Skin epidermis (tissue), 12 donors: Measurements from ENCODE around the gene RHBDD2.

Experiments
- H3K27ac ChIP-seq, 21 experiments: fragments of 200-600 bp; sonication (generic) in 11 of 21; one replicate each; pipeline ENCODE4 v1.5.0; 2020; ENCODE audit warnings: mild to moderate bottlenecking in 3 of 21, inconsistent platforms in 2 of 21, moderate library complexity in 2 of 21
- H3K4me3 ChIP-seq, 7 experiments: fragments of 200-600 bp; sonication (generic) in 2 of 7; one replicate each; pipeline ENCODE4 v1.5.0; 2020; ENCODE audit warnings: inconsistent platforms in 2 of 7, mild to moderate bottlenecking in 2 of 7, moderate library complexity in 1 of 7

Gene RHBDD2

DNA sequence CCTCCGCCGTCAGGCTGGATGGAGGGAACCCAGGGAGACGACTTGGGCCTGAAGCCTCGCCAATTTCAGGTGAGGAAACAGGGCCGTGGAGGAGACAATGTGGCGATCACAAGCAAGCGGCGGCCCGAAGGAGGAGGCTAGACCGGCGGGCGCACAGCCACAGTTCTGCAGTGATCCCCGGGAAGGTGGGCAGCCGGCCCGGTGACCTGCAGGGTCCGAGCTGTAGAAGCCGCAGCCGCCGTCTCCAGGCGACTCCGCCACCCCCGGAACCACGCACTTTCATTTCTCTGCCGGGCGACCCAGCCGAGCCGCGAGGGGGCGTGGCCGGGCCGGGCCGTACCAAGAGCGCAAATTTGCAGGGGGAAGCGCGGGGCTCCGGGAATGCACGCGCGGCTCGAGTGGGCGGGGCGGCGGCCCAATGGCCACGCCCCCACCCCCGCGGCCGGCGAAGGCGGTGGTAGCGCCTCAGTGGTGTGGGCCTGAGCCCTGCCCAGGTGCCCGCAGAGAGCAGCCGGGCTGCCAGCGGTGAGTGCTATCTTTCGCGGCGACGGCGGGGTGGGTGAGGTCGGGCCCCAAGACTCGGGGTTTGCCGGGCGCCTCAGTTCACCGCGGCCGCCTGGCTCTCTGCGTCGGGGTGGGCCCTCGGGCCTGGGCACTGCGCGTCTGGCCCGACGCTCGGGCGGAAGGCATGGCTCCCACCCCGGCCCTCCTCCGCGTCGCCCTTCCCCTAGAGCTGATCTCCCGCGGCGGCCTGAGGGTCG lies 36.0 kb downstream of the RHBDD2 start, which contains the start of gene POR:
Gene POR, plus strand, starts transcription at position 501 of the 761 bp plus-strand sequence. CDS start 38,847 bp downstream, outside the sequence.
- peak within 1 kb of the TSS; percentile 76 to 99 (median 95) for H3K27ac ChIP-seq
- peak within 1 kb of the TSS; percentile 78 to 99 (median 90) for H3K4me3 ChIP-seq

DNA sequence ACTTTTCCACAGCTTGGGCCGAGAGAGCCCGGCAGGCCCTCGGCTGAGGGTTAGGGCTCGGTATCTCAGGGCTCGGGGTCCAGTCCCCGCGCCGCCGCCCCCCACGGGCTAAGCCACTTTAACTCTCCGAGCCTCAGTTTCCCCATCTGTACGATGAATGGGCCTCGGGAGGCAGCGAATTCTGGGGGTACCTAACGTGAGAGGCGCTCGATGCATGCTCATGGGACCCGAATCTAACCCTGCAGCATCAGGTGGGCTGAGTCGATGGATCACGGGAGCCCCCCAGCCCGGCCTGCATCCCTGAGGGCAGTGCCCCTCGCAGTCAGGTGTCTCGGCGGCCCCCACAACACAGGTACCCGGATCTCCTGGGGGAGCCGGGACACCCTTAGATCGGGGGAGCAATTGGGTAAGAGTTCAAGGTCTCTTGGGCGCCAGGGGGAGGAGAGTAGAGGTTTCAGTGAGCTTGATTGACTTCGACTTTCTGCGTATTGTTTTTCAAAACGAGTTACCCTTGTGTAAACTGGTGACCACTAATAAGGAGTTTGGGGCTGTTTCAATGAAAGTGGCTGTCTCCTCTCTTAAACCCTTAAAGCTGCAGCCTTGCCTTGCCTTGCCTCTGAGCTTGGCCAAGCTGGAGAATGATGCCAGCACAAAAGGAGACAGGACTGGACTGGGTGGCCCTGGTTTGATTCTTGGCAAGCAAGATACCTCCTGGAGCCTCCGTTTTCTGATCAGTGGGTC lies 36.8 kb downstream of the RHBDD2 start:
- Histone ChIP-seq H3K4me3 (peak overlapping the region; percentile 78 to 99 (median 90)), H3K27ac (peak overlapping the region; percentile 76 to 99 (median 95))

DNA sequence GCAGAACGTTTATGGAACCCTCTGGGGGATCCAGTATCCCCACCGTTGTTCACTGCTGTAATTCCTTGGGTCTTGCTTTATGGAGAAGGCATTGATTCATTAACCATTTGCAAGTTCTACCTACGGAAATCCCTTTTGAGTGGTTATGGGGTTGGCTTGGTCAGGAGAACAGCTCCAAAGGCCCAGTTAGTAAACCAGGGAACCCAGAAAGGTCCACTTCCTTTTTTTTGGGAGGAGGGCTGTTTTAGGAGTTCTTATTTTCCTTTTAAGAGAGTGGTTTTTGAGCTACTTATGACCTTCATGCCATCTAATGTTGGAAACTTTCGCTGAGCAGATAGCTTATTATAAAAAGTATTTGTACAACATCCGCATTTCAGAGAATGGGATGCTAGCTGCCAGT lies 37.4 kb downstream of the RHBDD2 start:
- H3K27ac ChIP-seq: peak overlapping the region in 14 of 21 experiments; percentile 38 to 99 (median 96)
- peak overlapping the region; percentile 78 to 99 (median 90) for H3K4me3 ChIP-seq

DNA sequence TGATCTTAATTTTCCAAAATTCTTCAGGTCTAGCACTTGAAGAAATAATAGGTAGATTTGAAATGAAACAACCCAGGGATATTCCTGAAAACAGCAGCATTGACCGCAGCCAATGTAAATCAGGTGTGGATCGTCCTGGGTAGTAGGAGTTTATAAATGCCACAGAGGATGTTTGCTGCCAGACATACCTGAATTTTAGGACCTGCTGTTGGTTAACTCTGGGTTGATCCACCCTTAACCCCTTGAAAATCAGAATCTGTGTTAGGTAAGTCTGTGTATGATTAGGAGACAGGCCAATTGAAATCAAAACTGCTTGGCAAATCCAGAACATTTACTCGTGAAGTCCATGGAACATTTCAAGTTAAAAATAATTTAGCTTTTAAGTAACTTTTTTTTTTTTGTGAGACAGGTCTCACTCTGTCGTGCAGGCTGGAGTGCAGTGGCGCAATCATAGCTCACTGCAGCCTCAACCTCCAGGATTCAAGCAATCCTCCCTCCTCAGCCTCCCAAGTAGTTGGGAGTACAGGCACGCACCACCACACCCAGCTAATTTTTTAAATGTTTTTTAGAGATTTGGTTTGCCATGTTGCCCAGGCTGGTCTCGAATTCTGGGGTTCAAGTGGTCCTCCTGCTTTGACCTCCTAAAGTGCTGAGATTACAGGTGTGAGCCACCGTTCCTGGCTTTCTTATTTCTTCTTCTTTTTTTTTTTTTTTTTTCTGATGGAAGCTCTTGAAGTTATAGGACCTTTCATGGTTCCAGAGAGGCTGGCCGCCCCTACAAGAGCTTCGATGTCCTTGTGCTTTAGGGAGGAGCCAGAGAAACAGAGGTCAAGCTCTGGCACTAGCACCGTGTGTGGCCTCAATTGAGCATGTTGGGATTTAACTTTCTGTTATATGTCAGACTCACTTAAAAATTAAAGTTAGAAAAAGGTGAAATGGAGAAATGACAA lies 38.1 kb downstream of the RHBDD2 start:
- Histone ChIP-seq H3K4me3 (peak overlapping the region in 2 of 7 experiments; percentile 78 to 90), H3K27ac (peak overlapping the region in 1 of 21 experiments; percentile 17)

DNA sequence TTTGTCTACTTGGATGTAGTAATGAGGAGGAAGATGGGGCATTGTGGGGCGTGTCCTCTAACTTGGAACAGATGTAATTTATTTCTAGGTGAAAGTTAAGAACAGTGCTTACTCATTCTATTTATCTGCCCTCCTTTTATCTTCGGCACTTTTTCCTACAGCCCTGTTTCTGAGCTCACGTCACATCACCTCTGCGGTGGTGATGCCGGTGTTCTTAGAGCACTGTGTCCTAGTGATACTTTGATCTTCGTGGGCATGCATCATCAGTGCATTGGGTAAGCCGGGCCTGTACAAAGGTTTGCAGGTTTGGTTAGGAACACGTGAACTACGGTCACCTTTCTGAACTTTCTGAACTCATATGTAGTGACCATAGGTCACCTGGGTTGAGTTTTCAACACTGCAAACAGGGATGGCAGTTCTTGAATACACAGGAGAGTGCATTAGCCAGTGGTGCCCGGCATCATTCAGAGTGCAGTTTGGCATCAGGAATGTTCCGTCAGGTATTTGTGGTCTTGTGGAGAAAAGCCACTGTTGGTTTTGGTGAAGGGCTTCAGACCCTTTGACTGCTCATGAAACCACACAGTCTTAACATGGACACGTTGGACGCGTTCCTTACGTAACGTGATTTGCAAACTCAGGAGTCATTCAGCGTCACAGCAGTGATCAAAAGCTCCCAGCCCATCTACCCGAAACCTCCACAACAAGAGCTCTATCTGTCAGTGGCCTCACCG lies 41.8 kb downstream of the RHBDD2 start:
- Histone ChIP-seq H3K27ac (no peak overlapping the region), H3K4me3 (no peak overlapping the region)

DNA sequence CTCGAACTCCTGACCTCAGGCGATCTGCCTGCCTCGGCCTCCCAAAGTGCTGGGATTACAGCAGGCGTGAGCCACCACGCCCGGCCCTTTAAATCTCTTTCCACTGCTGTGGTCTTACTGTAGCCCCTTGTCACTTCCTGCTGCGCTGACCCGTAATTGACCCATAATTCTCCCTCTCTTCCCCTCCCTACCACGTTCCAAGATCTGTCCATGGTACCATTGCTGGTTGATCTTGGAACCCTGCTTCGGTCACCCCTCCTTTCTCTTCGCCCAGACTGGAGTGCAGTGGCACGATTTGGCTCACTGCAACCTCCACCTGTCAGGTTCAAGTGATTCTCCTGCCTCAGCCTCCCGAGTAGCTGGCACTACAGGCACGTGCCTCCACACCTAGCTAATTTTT lies 42.6 kb downstream of the RHBDD2 start:
- H3K4me3 ChIP-seq: no peak overlapping the region

DNA sequence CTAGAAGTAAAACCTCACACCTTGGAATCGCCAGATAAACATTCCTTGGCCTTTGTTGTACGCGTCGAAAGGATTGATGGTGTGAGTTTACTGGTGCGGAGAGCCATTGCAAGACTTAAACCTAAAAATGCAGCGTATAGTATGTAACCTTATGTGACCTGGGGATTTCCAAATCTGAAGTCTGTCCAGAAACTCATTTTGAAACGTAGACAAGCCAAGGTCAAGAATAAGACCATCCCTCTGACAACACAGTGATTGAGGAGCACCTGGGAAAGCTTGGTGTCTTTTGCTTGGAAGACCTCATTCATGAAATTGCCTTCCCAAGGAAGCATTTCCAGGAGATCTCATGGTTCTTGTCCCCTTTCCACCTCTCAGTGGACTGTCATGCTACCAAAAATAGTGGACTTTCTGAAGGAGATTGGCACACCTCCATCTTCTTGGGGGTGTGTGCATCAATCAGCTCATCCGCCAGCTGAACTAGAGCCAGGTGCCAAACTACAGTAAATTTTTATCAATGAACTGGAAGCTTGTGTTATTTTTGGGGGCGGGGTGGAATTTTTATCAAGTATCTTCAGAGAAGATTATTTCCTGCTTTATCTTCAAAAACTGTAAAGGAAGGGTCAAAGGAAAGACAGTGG lies 44.3 kb downstream of the RHBDD2 start:
- no peak overlapping the region for H3K27ac ChIP-seq
- no peak overlapping the region for H3K4me3 ChIP-seq

More for the DNA sequence above, 42.6 kb downstream of the RHBDD2 start:
- H3K27ac ChIP-seq: no peak overlapping the region

DNA sequence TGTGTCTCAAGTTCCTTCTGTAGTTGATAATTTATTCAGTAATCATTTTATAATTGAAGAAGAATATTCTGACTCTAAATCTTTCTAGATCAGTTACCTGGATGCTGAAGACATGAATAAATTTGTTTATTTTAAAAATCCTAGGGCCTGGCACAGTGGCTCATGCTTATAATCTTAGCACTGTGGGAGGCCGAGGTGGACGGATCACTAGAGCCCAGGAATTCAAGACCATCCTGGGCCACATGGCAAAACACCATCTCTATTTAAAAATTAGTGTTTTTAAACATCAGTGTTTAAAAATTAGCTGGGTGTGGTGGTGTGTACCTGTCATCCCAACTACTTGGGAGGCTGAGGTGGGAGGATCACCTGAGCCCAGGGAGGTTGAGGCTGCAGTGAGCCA lies 45.4 kb downstream of the RHBDD2 start:
- H3K4me3 ChIP-seq: no peak overlapping the region
- no peak overlapping the region for H3K27ac ChIP-seq

DNA sequence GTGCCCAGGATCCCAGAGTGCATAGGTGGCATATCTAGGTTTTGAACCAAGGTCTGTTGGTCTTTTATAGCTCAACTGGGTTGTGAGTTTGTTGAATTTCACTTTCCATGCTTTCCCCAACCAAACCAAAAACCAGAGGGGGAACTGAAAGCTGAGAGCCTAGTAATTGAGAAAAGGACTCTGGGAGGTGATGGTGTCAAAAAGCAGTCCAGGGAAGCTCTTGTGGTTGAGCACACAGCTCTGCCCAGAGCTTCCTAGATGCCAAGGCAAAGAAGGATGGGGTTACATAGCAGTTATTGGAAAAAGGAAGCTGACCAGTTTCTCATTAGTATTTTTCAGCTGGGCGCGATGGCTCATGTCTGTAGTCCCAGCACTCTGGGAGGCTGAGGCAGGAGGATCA lies 46.1 kb downstream of the RHBDD2 start:
- H3K4me3 ChIP-seq: no peak overlapping the region
- H3K27ac ChIP-seq: no peak overlapping the region

DNA sequence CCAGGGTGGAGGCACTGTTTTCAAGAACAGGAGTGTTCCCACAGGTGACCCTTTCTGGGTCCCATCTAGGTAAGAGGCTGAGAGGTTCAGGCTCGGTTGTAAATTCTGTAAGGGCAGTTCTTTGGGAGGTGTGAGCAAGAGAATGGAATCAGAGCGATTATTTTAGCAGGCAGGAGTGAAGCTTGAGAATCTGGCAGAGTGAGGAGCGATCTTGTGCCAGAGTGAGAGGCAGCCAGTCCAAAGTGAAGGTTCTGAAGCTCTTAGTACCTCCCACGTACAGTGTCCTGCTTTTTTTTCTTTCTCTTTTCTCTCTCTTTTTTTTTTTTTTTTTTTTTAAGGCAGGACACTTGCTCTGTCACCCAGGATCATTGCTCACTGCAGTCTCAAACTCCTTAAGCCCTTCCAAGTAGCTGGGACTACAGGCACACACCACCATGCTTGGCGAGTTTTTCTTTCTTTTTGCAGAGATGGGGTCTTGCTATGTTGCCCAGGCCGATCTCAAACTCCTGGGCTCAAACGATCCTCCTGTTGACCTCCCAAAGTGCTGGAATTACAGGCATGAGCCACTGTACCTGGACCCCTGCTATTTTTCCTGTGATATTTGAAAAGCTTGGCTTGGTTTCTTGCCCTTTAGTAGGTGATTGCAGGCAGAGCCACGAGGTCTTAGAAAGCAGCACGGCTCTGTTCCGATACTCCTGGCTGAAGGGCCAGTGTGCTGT lies 47.0 kb downstream of the RHBDD2 start:
- Histone ChIP-seq H3K4me3 (no peak overlapping the region), H3K27ac (no peak overlapping the region)

DNA sequence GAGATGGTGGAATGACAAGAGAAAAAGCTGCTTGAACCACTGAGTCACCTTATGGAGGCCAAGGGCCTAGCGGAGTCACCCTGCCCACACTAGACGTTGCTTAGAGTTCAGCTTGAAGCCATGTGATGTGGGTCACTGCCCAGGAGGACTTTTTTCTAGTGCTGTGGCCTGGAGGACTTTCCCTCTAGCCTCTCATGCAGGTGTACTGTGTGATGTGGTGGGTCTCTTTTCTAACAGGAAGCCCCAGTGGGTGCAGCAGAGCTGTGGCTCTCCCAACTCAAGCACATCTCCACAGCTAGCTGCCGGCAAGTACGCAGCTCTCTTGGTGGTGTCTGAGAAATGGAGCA lies 49.7 kb downstream of the RHBDD2 start:
- Histone ChIP-seq H3K4me3 (no peak overlapping the region), H3K27ac (no peak overlapping the region)

DNA sequence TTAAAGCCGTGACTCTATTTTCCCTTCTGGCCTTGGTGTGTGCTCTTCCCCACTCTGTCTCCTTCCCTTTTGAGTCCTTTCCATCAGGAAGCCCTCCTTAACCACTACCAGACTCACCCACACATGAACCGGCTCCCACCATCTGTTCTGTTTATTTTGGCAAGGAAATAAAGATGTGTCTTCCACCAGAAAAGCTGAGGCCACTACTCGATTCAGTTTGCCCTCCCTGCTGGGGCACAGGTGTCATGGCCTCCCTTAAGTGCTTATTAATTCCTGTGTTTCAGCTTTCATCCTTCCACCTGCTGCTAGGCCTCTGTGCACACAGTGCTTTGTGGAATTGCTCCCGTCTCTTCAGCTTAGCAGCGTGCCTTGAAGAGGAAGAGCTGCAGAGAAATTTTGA lies 52.8 kb downstream of the RHBDD2 start:
- no peak overlapping the region for H3K27ac ChIP-seq

DNA sequence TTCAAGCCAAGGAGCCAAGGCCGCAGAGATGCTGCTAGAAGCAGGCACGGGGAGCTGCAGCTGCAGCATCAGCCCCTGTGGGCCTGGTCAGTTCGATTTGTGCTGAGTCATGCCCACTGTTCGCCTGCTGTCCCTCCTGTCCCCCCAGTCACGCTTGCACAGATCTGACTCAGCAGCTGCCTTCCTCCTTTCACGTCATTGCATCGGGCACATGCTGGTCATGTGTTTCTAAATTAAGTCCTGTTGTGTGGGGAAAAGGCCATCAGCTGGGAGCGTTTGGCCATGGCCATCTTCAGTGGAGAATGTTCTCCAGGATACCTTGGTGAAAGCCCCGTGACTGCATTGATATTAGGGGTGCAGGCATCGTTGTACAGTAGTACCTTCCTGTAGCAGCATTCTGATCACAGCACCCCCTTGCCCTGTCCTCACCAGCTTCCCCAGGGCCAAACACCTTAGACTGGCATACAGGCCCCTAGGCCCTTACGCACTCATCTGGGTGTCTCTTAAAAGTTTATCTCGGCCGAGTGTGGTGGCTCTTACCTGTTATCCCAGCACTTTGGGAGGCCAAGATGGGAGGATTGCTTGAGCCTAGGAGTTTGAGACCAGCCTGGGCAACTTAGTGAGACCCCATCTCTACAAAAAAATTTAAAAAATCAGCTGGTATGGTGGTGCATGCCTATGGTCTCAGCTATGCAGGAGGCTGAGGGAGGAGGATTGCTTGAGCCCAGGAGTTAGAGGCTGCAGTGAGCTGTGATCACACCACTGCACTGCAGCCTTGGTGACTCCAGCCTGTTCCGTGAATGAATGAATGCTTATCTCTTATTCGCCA lies 59.3 kb downstream of the RHBDD2 start:
- Histone ChIP-seq H3K4me3 (no peak overlapping the region), H3K27ac (peak overlapping the region in 3 of 21 experiments; percentile 10 to 62 (median 52))

More for the DNA sequence above, 52.8 kb downstream of the RHBDD2 start:
- H3K4me3 ChIP-seq: no peak overlapping the region
